Measurements from ENCODE around the gene SPOCK1.

The SPOCK1 gene

GRCh38 chr5:137215780-137216179 is 283.3 kb downstream of the SPOCK1 start:
- no peak for DNase-seq

- no peak for DNase-seq
Observed at GRCh38 chr5:137215261-137215660, 283.9 kb downstream of the SPOCK1 start.

GRCh38 chr5:137214446-137215189 is 284.5 kb downstream of the SPOCK1 start:
- DNase-seq = no peak

GRCh38 chr5:137212471-137212870 is 286.7 kb downstream of the SPOCK1 start:
- no peak for DNase-seq

- DNase-seq = no peak
Observed at GRCh38 chr5:137209232-137209809, 289.8 kb downstream of the SPOCK1 start.

GRCh38 chr5:137207023-137207760 is 291.9 kb downstream of the SPOCK1 start:
- DNase-seq = no peak

- DNase-seq = no peak
Observed at GRCh38 chr5:137206030-137206715, 293.0 kb downstream of the SPOCK1 start.

GRCh38 chr5:137205231-137206027 is 293.7 kb downstream of the SPOCK1 start:
- DNase-seq = no peak

GRCh38 chr5:137203011-137203632 is 296.0 kb downstream of the SPOCK1 start:
- no peak for DNase-seq

- no peak for DNase-seq
Observed at GRCh38 chr5:137201876-137202275, 297.2 kb downstream of the SPOCK1 start.

- DNase-seq = no peak
Observed at GRCh38 chr5:137200906-137201700, 298.0 kb downstream of the SPOCK1 start.

- peak; percentile 16 for DNase-seq
Observed at GRCh38 chr5:137199966-137200365, 299.2 kb downstream of the SPOCK1 start.

GRCh38 chr5:137199201-137199600 is 299.9 kb downstream of the SPOCK1 start:
- DNase-seq = no peak

- DNase-seq = peak; percentile 11
Observed at GRCh38 chr5:137195483-137195882, 303.6 kb downstream of the SPOCK1 start.

- no peak for DNase-seq
Observed at GRCh38 chr5:137194300-137194699, 304.8 kb downstream of the SPOCK1 start.

GRCh38 chr5:137192293-137192743 is 306.8 kb downstream of the SPOCK1 start:
- peak; percentile 84 for DNase-seq

GRCh38 chr5:137191179-137191578 is 307.9 kb downstream of the SPOCK1 start:
- DNase-seq = no peak

- no peak for DNase-seq
Observed at GRCh38 chr5:137190441-137190840, 308.7 kb downstream of the SPOCK1 start.

GRCh38 chr5:137190031-137190430 is 309.1 kb downstream of the SPOCK1 start:
- DNase-seq = no peak

- DNase-seq = no peak
Observed at GRCh38 chr5:137188566-137188965, 310.6 kb downstream of the SPOCK1 start.
